GM21737 (cell line): ENCODE data around the gene MAGEA9B.
"Not testable (repeated sequence)": the region's sequence is repeated elsewhere in the genome, so short reads cannot be mapped to it uniquely, and the experiment has no call there.

Experiments used
- ATAC-seq: cut with Tn5 transposase; IDR thresholded peaks from one replicate; pipeline ENCODE4 v1.9.1; 2021; ENCODE audit warnings: mild to moderate bottlenecking, moderate library complexity; ENCODE audit not compliant: unreplicated experiment

Gene MAGEA9B

DNA sequence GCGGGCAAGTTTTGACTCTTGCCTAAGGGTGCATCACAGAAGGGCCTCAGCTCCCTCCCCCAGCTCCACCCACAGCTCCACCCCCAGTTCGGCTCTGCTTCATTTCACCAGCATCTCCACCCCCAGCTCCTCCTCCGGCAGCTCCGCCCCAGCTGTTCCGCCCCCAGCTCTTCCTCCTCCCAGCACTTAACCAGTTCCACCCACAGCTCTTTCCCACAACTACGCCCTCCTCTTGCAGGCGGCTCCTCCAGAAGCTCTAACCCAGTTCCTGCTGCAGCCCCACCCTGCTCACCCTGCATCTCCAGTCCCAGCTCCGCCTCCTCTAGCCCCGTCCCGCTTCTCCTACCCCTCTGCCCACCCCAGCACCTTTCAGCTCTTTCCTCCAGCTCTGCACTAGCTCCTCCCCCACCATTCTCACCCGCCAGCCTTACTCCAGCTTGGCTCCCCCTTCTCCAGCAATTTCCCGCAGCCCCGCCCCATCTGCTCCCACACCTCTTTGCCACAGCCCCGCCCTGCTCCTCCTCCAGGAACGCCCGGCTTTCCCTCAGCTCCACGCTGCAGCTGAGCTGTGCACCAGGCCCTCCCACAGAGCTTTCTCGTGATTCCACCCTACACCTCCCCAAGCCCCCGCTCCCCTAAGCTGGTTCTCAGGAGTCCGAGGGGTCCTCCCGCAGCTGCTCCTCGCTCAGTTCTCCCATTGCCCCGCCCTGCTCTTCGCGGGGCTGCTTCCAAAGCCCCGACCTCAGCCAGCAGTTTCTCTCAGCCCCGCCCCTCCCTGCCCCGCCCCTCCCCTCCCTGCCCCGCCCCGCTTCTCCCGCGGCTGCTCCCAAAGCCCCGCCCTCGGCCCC lies 47.8 kb downstream of the MAGEA9B start:
- ATAC-seq = peak; percentile 46

DNA sequence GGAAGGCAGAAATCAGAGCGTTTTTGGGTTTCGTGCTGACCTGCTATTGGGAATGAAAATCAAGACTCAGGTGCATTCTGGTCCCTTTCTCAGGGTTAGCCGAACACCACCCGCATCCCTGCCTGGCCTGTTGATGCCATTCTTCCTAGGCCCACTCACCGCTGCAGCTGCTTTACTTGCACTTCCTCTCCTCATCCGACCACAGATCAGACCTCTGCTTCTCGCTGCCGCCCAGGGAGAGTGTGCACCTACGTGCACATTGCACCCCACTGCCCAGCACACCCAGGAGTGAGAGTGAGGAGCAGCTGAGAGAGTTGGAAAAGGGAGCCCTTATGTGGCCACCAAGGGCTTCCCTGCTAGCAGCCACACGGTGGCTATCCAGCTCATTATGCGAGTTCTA lies 49.8 kb downstream of the MAGEA9B start:
- ATAC-seq = not testable (repeated sequence)

DNA sequence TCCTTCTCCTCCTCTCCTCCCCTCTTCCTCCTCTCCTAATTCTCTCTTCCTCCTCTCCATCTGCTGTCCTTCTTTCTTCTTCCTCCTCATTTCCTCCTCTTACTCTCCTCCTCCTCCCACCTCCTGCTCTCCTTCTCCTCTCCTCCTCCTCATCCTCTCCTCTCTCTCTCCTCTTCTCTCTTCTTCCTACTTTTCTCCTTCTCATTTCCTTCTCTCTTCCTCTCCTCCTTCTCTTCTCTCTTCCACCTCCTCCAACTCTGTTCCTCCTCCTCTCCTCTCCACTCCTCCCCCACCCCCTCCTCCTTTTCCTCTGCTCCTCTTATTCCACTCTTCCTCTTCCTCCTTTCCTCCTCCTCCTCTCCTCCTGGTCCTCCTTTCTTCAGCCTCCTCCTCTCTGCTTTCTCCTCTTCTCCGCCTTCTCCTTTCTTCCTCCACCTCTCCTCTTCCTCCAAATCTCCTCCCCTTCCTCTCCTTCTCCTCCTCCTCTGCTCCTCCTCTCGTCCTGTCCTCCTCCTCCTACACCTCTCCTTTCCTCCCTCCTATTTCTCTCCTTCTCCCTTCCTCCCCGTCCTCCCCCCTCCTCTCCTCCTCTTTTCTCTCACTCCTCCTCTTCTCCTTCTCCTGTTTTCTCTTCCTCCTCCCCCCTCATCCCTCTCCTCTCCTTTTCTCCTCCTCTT lies 52.2 kb downstream of the MAGEA9B start:
- ATAC-seq = not testable (repeated sequence)

DNA sequence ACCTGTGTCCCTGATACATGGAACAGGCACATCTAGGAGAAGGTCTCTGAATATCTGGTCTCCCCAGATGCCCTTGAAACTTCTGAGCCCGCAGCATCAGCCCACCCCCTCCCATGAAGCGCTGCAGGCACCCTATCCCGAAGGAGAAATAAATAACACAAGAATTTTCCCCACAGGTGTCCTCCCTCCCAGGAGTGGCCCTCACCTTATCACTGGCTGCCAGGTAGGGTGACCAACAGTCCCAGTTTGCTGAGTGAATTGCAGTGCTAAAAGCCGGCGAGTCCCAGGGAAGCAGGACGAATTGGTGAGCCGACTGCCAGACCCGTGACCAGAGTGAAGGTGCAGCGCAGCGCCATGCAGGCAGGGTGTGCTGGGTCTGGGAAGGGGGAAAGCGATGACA lies 53.3 kb downstream of the MAGEA9B start:
- not testable (repeated sequence) for ATAC-seq

DNA sequence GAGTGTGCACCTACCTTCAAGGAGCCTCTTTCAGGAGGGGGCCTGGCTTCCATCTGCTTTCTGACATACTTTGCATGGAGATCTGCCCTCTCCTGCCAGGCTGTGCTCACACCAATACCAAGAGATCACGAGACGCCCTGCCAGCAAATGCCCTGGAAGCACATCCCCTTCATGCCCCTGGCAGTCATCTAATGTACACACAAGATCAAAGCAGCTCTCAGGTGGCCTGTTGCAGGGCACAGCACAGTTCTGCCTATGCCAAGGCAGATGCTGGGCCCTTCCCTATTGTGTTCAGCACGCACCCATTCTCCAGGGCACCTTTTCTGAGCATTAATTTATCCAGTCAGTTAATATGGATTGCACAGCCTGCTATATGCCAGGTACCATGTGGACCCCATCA lies 54.4 kb downstream of the MAGEA9B start:
- ATAC-seq = not testable (repeated sequence)
